Umbilical cord (tissue), 2 donors: Measurements from ENCODE around the gene TTC7B. TPM values are rescaled to one million over a fixed set of nuclear protein-coding genes. Genes with fewer than 3 reads are reported as not detected.
"Not testable (repeated sequence)": the region's sequence is repeated elsewhere in the genome, so short reads cannot be mapped to it uniquely, and the experiment has no call there.

Experiments
- DNase-seq: peaks from one replicate; pipeline ENCODE4 v3.0.0-alpha.2; 2015; ENCODE audit warnings: low spot score
- total RNA-seq: library from RNA; depleted of rRNA; stranded (reverse); fragments of >200 nt; gene quantifications from one replicate; pipeline ENCODE4 v1.2.3, GENCODE V29; 2014; ENCODE audit warnings: low replicate concordance; ENCODE audit not compliant: insufficient read depth

The TTC7B gene
- total RNA-seq, 1 donor from 2014 or later, result 14.2 TPM

- no peak for DNase-seq
Observed at GRCh38 chr14:90831821-90832220, 15.6 kb upstream of the TTC7B start.

DNA sequence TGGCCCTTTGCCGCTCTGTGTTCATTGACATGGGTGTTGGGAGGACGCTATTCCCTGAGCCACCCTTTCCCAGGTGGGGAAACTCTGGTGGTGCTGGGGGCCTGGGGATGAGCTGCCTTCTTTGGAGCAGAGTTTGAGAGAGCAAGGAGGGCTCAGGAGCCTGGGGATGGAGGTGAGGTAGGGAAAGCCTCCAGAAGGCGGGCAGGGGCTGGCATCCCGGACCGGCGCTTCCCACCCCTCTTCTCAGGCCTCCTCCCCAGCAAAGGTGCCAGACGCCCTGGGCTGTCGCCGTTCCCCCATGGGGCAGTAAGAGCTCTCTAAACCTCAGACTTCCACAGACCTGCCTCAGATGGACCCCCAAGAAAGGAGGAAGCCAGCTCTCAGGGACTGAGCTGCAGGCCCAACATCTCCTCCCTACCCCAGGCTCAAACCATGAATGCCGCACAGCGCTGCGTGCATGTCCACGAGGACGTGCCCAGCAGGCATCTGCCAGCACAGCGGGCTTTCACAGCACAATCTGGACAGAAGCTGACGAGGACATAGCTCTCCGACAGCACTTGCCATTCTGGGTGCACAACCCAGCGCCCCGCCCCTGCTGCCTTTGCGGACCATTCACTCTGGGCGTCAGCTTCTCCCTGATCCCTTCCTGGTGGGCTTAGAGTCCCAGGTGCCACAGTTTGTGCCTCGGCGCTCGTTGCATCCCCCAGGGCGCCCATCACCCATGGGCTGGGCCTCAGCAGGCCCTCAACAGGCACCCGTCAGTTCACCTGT is 14.9 kb upstream of the TTC7B start:
- DNase-seq, result no peak

DNA sequence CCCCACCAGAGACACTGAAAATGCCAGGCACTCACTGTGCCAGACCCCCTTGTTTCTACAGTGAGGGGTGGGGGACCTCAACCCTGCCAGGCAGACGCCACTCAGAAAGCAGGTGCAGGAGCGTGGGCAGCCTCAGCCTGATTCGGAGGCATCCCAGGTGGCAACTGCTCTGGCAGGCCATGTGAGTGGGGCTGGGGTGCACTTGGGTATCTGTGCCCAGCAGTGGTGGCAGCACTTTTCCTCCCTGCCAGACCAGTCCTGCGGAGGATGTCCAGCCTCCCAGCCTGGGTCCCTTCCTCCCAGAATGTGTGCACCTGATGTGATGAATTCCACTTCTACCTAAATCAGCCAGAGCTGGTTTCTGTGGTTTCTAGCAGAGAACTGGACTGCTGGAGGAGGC is 13.4 kb upstream of the TTC7B start:
- no peak for DNase-seq

- DNase-seq, result peak; percentile 24
Observed at GRCh38 chr14:90828642-90829487, 12.6 kb upstream of the TTC7B start.

- DNase-seq, result peak; percentile 93
Observed at GRCh38 chr14:90827919-90828610, 11.8 kb upstream of the TTC7B start.

DNA sequence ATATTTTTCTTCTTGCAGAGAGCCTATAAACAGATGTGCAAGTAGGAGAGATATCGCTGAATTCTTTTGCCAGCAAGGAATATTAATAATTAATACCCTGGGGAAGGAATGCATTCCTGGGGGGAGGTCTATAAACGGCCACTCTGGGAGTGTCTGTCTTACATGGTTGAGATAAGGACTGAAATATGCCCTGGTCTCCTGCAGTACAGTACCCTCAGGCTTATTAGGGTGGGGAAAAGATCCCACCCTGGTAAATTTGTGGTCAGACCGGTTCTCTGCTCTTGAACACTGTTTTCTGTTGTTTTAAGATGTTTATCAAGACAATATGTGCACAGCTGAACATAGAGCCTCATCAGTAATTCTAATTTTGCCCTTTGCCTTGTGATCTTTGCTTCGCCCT is 7.3 kb upstream of the TTC7B start:
- not testable (repeated sequence) for DNase-seq

DNA sequence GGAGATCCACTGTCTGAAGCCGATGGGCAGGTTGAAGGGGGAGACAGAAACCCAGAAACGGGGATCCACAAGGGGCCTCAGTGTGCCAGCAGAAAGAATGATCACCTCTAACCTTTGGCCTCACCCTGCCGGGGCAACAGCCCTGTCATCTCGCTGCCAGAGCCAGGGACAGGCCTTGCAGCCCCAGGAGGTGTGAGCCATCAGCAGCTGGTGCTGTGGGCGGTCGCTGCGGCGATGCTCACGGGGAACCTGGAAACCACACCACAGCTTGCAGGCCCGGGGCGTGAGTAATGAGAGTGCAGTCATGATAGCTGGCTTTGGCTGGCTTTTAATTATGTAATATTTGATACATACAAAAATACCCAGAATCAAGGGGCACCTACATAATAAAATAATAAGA is 4.7 kb upstream of the TTC7B start:
- DNase-seq, result no peak

GRCh38 chr14:90819734-90820393 is 3.6 kb upstream of the TTC7B start:
- DNase-seq, result no peak

- no peak for DNase-seq
Observed at GRCh38 chr14:90818715-90819114, 2.5 kb upstream of the TTC7B start.

GRCh38 chr14:90816681-90817436 is 629 bp upstream of the TTC7B start:
- DNase-seq, result no peak

DNA sequence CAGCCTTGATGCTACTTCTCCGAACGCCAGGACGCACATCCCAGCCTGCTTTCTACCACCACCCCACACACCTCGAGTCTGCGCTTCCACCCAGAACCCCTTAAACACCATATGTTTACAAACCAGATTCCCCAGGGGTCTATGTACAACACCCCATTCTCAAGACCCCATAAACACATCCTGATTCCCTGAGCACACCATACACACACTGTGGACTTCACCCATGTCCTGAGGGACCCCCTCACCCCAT is 733 bp downstream of the TTC7B start:
- no peak for DNase-seq

DNA sequence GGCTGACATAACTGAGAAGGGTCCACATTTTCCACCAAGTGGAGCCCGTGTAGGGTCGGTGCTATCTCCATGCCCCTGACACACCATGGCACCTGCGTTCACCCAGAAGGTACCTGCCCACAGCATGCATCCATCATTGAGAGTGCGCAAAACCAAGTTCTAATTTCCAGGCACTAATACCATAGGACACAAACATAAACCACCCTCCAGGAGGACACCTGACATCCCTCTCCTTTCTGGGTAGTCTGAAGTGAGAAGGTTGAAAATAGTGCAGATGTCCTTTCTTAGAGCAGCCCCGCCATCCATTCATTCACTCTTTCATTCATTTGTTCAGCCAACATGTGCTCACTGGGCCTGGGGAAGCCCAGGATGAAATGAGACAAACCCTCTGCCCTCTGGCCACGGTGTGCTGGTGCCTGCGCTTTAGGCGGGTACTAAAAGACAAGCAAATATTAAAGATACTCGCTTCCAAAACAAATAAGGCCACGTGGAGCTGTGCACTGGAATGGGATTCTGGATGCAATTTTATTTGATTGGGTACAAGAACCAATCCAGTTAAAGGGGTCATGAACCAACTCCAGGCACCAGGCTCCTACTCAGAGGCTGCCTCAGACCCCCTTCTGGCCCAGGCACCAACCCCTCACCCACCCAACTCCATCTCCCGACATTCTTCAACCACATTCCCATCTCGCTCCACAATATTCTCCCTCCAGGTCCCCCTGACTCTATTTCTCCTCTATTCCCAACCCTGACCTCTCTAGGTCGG is 1.2 kb downstream of the TTC7B start:
- DNase-seq, result no peak

DNA sequence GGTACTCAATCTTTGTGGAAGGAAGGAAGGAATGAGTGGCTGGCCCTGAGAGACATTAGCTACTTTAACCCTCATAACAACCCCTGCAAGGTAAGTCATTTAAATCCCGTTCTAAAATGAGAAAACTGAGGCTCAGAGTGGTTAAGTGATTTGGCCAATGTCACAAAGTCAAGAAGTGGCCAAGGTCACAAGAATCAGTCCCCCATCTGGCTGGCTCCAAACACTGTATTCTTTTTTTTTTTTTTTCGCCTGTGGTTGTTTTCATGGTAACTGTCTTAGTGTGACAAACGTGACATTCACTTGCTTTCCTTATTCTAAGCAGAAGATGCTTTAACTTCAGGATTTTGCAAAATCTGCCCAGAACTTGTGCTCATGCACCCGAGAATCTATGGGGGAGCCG is 2.8 kb downstream of the TTC7B start:
- no peak for DNase-seq

GRCh38 chr14:90812109-90812508 is 4.1 kb downstream of the TTC7B start:
- DNase-seq, result no peak

GRCh38 chr14:90811641-90812040 is 4.6 kb downstream of the TTC7B start:
- DNase-seq, result no peak

DNA sequence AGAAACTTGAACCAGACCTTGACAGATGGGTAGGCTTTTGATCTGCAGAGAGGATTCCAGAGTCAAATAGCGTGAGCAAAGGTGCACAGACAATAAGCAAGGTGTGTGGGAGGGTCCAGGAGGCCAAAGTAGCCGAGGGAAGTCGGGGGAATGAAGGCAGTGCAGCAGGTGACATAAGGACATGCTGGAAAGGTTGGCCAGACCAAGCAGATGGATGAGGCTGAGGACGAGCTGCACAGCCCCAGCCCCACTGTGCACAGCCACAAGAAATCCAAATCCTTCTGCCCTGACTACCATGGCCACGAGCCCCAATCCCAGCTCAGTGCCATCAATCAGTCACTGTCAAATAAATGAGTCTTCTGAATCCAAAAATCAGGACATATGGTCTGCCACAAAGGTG is 5.4 kb downstream of the TTC7B start:
- no peak for DNase-seq

DNA sequence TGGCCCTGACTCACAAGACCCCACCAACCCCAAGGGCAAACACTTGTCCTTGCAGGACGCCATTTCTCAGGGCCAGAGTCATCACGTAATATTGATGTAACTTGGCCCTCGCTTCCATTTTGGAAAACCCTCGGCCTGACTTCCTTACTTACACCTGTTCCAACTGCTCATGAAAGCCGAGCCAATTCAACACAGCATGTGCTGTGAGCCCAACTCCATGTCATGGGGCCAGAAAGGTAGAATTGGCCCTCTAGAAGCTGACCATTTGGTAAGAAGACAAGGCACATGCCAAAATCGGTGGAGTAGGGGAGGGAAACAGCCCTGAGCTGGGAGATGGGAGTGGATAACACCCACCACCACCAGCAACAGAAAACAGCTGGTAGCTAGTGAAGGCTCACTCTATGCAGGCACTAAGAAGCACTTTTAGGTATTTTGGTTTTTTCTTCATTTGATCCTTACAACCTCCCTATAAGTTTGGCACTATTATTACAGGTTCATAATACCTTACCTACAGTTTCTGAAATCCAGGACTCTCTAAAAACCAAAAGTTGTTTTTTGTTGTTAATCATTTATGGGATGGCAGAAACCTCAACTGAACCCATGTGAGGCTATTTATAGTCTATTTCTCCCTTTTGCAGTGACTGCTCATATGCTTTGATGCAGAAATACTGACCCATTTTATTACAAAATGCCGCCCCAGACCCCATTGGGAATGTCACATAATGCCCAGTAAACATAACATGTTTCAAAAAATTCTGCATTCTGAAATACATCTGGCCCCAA is 6.5 kb downstream of the TTC7B start:
- DNase-seq, result no peak

GRCh38 chr14:90808759-90809529 is 7.3 kb downstream of the TTC7B start:
- DNase-seq, result no peak

- DNase-seq, result no peak
Observed at GRCh38 chr14:90807060-90807459, 9.2 kb downstream of the TTC7B start.
